Pons (tissue), 1 donor: ENCODE measurements around the gene THSD7A.

ENCODE experiments used
- DNase-seq: peaks from one replicate; pipeline ENCODE4 v3.0.0-alpha.2; 2016; ENCODE audit warnings: low spot score

THSD7A gene

DNA sequence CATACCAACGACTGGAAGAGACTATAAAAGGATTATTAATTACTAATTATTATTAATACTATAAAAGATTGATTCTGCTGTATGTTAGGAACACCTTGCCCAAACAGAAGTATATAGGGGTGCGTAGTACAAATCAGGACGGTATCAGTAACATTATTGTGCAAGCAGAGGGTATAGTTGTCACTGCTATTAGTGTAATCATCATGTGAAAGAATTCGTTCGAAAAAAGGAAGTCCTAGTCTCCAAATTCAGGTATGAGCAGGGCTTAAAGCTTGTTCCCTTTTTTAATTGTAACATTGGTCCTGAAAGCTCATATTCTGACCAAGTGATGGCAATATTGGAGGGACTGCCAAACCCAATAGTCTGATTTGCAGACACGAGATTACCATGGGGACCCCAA lies 81.8 kb downstream of the THSD7A start:
- DNase-seq, result no peak

DNA sequence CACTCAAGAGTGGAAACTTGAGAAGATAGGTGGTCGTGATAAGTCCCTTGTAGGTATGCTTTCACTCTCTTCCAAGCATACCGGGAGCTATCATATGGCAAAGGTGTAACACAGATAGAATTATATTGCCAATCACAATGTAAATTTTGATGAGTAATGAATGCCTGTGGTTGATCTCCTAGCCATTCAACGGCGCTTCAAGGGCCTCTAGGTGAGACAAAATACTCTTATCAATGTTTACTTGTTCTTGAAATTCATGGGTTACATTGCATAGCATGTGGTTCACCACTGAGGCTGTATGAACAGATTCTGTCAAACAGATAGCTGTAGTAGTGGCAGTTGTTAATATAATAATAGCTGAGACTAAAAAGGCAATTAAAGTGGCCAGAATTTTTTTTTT lies 82.4 kb downstream of the THSD7A start:
- DNase-seq, result no peak

DNA sequence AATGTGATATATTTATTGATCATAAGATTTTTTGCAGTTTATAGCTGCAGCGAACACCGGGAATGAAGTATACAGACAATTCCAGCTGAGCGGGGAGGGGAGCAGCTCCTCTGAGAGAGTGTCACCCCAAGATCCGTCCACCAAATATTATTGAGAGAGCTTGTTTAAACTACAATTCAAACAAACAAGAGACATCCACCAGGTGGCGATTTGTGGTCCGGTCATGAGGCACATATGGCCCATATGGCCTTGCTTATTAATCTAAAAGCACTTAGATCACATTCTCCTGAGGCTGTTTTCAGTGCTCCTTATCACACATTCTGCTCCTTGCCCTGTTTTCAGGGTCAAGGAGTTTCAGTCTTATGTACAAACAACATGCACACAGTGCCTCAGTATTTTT lies 83.1 kb downstream of the THSD7A start:
- DNase-seq, result no peak

DNA sequence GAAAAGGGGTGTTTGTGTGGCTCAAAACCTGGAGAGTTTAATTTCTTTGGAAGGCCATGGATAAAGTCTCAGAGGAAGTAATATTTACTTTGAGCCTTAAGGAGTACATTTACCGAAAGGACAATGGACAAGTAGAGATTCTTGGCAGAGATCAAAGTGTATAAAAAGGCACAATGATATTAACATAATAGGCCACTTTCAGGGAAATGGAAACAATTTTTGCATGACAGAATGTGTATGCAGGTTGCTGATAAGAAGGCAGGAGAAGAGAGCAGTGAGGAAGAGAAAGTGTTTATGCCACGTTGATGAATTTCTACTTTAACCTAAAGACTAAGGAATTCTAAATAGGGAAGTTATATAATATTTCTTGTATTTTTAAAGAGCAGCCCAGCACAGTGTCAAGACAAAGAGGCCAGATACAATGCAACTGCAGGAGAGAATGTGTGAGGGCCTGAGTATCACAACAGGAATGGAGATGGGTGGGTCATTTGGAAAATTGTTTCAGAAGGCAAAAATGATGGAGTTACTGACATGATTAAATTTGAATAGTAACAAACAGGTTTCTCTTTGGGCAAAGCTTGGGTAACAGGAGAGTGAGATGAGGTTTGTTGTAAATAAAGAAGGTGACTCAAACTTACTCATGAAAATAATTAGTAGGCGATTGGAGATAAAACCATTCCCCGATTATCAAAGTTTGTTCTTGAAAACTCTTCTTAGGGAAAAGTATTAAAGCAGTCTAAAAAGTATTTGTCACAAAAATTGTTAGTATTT lies 84.1 kb downstream of the THSD7A start:
- no peak for DNase-seq

DNA sequence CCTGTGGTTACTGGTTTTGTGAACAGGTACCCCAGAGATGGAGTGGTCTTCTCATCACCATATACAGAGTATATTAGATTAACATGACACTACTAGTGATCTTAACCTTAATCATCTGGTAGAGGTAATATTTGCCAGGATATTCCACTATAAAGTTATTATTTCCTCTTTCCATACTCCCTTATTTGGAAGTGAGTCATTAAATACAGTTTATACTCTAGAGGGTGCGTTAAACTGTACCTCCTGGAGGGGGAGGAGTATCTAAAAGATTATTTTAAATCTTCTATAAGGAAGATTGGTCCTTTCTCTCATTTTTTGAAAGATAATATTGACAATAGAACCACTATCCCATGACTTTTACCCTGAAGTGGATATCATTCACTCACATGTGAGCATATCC lies 85.4 kb downstream of the THSD7A start:
- no peak for DNase-seq

DNA sequence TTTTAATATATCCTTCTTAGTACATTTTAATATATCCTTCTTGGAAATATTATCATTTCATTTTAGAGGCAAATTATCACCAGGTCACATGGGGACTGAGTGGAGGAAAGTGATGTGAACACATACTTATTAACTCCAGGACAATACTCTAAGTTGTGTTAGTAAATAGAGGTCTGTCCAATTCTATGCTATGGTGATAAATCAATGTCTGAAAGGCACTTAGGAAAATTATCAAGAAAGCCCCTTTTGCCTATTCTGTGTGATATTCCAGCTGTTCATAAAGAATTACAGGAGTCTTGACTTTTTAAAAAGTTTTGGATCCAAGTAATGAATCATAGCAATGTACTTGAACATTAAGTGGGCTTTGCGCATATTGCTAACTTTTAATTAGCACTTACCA lies 88.5 kb downstream of the THSD7A start:
- DNase-seq, result no peak

DNA sequence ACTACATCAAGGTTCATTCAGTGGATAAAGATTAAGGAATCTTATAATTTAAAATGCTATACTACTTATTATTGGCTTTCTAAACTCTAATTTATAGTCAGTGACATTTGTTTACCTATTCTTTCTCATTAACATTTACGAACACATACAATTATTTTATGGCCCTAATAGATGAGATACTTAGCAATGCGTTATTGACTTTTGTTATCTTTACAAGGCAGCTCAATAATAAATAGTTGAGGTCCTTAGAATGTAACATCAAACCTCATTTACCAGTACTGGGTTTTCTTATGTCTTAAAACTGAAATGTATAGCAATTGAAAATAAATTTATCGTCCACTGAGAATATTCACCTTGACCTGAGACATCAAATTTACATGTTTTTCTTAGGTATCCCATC lies 89.0 kb downstream of the THSD7A start:
- DNase-seq, result no peak

DNA sequence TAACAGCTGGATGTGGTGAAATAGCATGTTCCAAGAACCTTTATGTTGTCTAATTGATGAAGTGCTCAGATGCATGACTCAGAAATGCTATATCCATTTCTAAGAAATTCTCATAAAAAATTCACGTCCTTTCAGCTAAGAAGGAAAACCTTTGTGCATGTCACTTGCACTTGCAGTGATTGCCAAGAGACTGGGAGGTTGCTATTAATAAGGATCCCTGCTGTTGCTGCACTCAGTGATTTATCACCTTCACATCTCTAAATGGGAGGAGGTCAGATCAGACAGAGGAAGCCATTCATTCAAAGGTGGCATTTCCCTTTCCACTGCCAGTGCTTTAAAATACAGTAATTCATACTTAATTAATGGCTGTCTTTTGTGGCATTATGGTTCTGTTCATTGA lies 89.5 kb downstream of the THSD7A start:
- DNase-seq, result peak; percentile 14

DNA sequence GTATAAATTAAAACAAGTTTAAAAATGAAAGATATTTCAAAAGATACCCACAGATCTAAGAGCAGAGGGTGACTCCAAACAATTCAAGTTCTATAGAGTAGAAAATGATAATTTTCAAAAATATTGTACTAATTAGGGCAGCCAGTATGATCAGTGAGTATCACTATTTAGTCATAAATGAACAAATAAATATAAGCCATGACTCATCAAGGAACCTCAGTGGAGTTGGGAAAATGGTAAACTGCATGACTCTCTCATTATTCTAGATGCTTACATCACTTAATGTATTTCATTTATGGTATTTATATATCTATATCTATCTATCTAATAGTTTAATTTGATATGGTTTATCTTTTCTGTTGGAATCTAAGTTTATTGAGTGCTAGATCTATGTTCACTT lies 94.3 kb downstream of the THSD7A start:
- no peak for DNase-seq

DNA sequence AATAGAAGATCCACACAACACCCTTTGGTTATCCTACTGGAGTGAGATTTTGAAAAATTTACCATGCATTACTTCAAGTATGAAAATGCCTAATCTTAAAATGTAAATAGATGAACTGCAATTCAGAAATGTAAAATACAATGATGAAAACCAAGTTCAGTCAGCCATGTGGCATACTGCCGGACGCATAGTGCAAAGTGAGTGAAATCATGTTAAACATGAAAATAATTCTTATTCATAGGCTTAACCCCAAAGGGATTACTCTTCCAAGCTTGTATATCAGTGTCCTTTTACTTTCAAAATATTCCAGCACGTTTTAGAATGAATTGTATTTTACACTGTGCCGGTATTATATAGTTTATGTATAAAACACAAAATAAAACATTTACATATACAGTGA lies 99.8 kb downstream of the THSD7A start:
- no peak for DNase-seq

DNA sequence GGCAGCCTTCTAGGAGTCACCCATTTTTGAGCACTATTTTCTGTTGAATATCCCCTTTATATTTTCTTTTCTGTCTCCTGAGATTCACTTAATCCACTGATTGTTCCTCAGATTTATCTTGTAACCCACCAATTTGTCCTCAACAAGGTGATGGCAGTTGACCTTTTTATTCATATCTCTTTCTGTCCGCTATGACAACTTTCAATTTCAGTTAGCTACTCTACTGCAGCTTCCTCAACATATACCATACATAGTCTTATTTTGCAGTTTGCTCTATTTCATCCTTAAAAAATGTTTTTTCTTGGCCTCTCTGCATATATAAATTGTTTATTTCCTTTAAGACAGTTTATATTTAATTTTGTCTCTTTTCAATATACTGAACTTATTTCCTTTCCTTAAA lies 101.3 kb downstream of the THSD7A start:
- no peak for DNase-seq

DNA sequence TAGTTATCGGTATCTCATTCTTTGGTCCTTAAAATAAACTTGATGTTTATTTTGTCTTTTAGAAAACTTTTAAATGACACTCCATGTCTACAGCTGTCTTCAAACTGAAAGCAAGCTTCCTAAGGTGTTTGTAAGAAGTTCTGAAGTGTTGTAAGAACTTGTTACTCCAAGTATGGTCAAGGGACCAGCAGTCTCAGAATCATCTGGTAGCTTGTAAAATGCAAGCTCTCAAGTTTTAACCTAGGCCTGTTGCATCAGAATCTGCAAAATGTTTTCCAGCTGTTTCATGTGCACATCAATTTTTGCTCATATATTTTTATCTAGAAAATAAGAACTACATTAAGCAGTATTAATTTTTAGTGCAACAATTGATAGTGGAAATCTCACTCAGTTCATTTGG lies 104.1 kb downstream of the THSD7A start:
- DNase-seq, result no peak

DNA sequence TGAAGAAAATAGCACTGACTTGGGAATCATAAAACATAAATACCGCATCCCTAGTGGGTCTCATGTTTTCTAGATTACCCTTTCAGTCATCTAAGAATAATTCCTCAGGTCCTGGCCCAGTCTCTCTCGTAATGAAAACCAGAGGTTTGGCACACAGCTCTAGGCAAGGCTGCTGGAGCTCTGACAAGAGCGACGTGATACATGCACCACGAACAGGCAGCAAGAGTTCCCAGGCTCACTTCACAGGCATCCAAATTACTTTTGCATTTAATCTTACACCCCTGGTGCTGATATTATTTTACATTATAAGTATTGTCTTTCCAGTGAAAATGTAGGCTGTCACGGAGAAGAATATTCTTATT lies 105.2 kb downstream of the THSD7A start:
- DNase-seq, result no peak

DNA sequence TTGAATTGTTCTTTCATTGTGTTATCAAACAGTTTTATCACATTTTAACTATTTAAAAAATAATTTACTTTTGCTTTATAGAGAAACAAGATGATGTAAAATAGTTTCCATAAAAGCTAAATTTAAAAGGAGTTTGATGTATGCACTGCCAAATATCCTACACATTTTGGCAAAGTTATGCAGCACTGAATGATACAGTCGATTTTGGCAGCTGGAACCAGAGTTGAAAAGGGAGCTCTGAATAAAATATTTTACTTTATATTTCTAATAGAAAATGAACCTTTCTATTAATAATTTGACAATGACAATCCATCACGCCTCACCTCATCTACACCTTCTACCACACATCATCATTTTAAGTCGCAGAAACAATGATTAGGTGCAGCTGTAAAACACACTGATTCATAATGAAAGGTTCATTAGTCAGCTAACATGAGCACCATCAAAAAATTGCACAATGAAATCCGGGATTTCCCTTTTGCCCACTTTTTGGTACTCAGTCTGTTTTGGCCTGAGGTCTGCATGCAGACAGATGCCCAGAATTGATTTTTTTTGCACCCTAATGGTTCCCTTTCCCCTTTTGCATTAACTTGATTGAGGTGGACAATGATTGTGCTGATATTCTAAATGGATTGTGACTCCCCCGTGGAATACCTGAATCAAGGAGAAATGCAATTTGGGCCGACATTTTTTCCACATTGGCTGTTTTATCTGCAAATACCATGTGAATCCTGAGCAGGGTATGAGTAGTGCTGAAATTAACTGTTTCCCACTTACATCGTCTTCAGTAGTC lies 105.8 kb downstream of the THSD7A start:
- no peak for DNase-seq

DNA sequence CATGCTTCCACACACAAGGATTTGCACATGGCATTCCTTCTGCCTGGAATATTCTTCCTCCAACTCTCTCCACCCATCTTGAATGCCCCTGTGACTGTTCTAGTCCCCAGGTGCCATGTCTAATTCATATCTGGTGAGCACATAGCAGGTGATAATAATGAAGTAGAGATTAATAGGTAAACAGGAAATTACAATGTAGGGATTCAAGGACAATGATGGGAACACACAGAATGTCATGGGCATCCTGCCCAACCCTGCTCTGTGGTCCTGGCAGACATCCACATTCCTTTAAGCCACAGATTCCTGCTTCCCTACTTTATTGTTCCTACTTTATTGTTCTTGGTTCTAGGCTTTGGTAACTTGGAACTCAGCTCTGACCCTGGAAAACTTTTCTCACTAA lies 115.8 kb downstream of the THSD7A start:
- no peak for DNase-seq

DNA sequence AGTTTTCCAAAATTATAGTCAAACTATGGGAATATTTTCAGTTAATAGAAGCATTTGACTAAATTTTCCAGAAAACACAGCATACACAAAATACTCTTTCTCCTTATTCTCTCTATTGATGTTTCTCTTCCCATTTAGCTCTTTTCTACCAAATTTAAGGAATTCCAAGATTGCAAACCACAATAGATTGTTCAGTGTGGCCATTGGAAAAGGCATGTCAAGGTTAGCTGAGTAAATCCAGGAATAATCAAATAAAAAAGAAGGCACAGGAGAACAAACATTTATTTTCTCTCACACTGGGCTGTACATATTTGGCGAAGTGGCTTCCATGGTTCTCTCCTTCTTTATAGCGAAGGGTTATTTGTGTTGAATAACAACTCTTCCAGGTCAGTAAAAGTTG lies 117.3 kb downstream of the THSD7A start:
- no peak for DNase-seq

DNA sequence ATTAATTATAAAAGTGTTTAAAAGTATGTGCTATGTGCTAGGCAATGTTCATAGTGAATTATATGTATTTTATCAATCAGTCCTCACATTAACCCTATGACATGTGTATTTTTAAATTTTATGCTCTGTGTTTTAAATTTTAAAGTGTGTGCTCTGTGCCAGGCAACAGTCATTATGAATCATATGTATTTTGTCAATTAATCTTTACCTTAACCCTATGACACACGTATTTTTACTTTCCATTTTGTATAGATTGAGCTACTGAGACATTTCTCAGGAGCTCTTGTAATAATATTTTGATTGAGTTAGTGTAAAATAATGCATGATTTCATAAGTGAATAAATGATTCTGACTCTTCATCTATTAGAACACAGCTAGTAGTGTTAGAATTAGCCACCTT lies 117.8 kb downstream of the THSD7A start:
- no peak for DNase-seq

DNA sequence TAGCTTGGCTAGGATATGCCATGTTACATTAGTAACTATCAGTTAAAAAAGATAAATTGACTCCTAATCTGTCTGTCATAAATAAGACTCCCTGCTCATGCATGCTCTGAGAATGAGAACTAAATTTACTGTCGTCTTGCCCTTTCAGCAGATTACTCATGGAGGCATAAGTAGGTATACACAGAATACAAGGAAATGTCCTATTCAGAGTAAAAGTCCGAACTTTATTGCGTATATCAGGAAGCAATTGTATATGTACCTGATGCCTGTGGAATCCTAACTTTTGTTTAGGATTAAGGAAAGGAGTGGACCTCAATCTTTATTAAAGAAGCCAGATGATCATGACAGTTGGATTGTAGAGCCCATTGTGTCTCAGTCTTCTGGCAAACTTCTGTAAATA lies 118.6 kb downstream of the THSD7A start:
- no peak for DNase-seq

DNA sequence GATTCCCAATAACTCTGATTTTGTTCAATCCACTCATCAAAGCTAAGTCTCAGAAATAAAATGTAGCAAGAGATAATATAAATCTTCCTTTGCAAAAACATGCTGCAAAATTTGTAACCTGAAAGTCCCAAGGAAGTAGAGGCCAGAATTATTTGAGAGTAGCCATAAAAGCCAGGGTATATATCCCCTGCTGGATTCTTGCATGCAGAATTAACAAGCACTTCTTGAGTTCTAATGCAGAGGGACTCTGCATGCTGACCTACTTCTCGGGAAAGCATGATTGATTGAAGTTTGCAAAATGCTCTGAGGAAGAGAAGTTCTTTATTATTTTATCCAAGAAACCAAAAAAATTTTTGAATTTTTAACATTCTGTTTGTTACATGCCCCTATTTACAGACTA lies 121.6 kb downstream of the THSD7A start:
- no peak for DNase-seq

DNA sequence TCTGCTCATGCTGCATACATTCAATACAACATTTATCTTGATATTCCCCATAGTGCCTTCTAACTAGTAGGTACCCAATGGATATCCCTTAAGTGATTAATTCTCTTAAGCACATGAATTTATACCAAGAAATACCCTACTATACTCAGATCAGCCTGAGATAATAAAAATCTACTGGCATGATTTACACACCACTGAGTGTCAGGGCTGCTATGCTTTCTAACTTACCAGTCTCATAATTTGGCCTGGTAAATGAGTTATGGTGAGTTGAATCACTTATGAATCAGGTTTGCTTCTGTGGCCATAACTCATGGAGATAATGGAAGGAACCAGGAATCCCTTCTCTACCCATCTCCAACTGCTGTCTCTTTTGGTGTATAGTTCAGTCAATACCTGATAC lies 122.8 kb downstream of the THSD7A start:
- no peak for DNase-seq

DNA sequence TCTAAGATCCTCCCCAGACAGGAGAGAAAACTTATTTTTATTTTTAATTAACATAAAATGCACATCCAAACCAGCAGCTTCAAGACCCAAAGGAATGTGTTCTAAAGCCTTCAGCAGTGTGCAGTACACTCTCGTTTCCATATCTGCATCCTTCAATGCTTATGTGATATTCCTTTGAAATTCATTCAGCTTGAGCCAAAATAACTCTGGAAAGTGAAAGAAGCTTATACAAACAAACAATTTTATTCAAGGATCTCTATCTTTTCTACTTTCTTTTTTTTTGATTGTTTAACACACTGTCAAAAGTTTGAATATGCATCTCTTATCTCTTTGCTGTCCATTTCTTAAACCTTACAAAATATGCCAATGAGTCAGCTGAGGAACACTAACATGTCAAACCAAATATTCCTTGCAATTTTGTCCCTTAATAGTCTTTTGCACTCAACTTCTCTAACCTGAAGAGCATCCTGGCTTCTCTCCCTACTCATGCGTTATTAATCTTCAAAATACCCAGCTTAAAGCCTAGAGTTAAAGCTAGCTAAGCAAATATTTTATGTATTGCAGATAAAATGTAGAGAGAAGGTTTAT lies 124.3 kb downstream of the THSD7A start:
- DNase-seq, result no peak

DNA sequence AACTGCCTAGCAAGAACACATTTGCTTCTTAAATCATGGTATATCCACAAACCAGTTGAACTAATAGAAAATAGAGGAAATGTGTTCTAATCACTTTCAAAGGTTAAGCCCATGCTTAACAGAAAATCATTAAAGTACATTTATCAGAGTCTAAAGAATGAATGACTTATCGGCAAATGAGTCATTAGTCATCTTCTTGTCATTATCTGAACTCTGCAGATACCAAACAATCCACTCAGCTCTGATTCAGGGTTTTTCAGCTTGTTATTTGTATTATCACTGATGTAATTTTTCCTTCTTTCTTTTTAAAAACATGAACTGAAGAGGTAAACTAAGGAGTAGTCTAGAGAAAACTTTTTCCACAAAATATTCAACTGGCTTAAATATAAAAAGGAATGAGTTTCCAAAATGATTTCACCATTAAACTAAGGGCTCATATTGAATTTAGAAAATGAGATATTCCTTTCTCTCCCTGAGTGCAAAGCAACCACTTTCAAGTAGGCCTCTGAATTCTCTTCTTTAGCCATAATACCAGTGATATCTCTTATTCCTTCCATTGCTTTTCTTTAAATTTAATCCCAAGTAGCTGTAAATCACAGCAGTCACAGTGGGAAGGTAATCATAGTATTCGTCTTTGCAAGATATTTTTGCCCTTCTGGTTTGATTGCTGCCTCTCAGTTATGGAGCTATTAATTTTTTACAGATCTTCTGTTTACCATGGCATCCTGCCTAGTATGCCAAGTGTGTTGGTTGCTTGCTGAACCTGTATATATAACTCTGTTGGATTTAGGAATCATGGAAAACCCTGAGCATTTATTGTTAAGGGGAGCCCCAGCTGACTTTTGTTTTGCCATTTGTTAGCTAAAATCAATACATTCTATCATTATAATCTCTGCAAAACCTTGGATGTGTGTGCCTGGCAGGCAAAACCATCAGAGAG lies 125.1 kb downstream of the THSD7A start:
- DNase-seq, result no peak
